GM23338 (cell line): Measurements from ENCODE around the gene NPAS3. TPM values are rescaled to one million over a fixed set of nuclear protein-coding genes. Genes with fewer than 3 reads are reported as not detected.

ENCODE experiments used
- ATAC-seq: fragments of 200-7000 bp; cut with Tn5 transposase; 3 replicates; pipeline ENCODE4 v1.9.1; 2020
- DNase-seq: peaks from one replicate; pipeline ENCODE4 v3.0.0-alpha.2; 2015; ENCODE audit warnings: low spot score
- H2AFZ ChIP-seq: fragments of 200-600 bp; sonication (generic); 2 replicates; pipeline ENCODE4 v1.8.0; 2016; ENCODE audit warnings: antibody characterized with exemption, mild to moderate bottlenecking, moderate library complexity
- H3F3A ChIP-seq: fragments of 200-600 bp; sonication (generic); replicated peaks from 2 replicates; pipeline ENCODE4 v1.8.0; 2017; ENCODE audit warnings: antibody characterized with exemption, mixed run types, low read depth
- H3K27ac ChIP-seq: fragments of 200-600 bp; sonication (generic); 2 replicates; pipeline ENCODE4 v1.6.1; 2016; ENCODE audit warnings: low read depth
- H3K27me3 ChIP-seq: fragments of 200-600 bp; sonication (generic); 2 replicates; pipeline ENCODE4 v1.8.0; 2016; ENCODE audit warnings: mild to moderate bottlenecking, mixed run types, moderate library complexity; ENCODE audit not compliant: insufficient read depth
- H3K36me3 ChIP-seq: fragments of 200-600 bp; sonication (generic); 2 replicates; pipeline ENCODE4 v1.8.0; 2016; ENCODE audit warnings: mild to moderate bottlenecking; ENCODE audit not compliant: insufficient read depth
- H3K4me1 ChIP-seq: fragments of 200-600 bp; sonication (generic); 2 replicates; pipeline ENCODE4 v1.8.0; 2016; ENCODE audit warnings: mild to moderate bottlenecking, moderate library complexity; ENCODE audit not compliant: insufficient read depth
- H3K4me2 ChIP-seq: fragments of 200-600 bp; sonication (generic); 2 replicates; pipeline ENCODE4 v1.7.1; 2017; ENCODE audit warnings: mixed run types
- H3K4me3 ChIP-seq: fragments of 200-600 bp; sonication (generic); 2 replicates; pipeline ENCODE4 v1.6.1; 2016; ENCODE audit warnings: mixed run types
- H3K79me2 ChIP-seq: fragments of 200-600 bp; sonication (generic); replicated peaks from 2 replicates; pipeline ENCODE4 v1.8.0; 2017; ENCODE audit warnings: mild to moderate bottlenecking; ENCODE audit not compliant: insufficient read depth
- H3K9me2 ChIP-seq: fragments of 200-600 bp; sonication (generic); 2 replicates; pipeline ENCODE4 v1.8.0; 2017; ENCODE audit not compliant: insufficient read depth
- H4K20me1 ChIP-seq: fragments of 200-600 bp; sonication (generic); replicated peaks from 2 replicates; pipeline ENCODE4 v1.8.0; 2017; ENCODE audit warnings: mild to moderate bottlenecking; ENCODE audit not compliant: insufficient read depth
- H3K27ac Mint-ChIP-seq: 2 replicates; pipeline ENCODE4 v1.8.0; 2020; ENCODE audit warnings: inconsistent platforms, mild to moderate bottlenecking, moderate library complexity, mixed read lengths
- H3K27me3 Mint-ChIP-seq: 3 replicates; pipeline ENCODE4 v1.8.0; 2022; ENCODE audit warnings: low read depth, mild to moderate bottlenecking, moderate library complexity, mixed read lengths, inconsistent platforms; ENCODE audit not compliant: insufficient read depth, poor library complexity
- H3K36me3 Mint-ChIP-seq: 3 replicates; pipeline ENCODE4 v1.8.0; 2021; ENCODE audit warnings: low read depth, mild to moderate bottlenecking, inconsistent platforms, moderate library complexity, mixed read lengths
- H3K4me1 Mint-ChIP-seq: 3 replicates; pipeline ENCODE4 v1.8.0; 2020; ENCODE audit warnings: mild to moderate bottlenecking, inconsistent platforms, mixed read lengths
- H3K4me3 Mint-ChIP-seq: 3 replicates; pipeline ENCODE4 v1.8.0; 2021; ENCODE audit warnings: moderate library complexity, mild to moderate bottlenecking, inconsistent platforms, mixed read lengths
- H3K9me3 Mint-ChIP-seq: 3 replicates; pipeline ENCODE4 v1.8.0; 2020; ENCODE audit warnings: moderate library complexity, mild to moderate bottlenecking, inconsistent platforms, mixed read lengths
- CTCF ChIP-seq, 2 experiments: fragments of 200-600 bp in 1 of 2; sonication (generic) in 1 of 2; conservative IDR thresholded peaks; 2 replicates each; pipeline versions ENCODE4 v1.5.1 to v1.6.1; 2016 to 2017; ENCODE audit warnings: antibody characterized with exemption in 2 of 2, low read depth in 2 of 2, mild to moderate bottlenecking in 2 of 2, moderate library complexity in 1 of 2
- EZH2phosphoT487 ChIP-seq: fragments of 200-600 bp; sonication (generic); IDR thresholded peaks from one replicate; pipeline ENCODE4 v1.8.1; 2018; ENCODE audit warnings: antibody characterized with exemption; ENCODE audit not compliant: unreplicated experiment
- JUNB ChIP-seq: IDR thresholded peaks from one replicate; pipeline ENCODE4 v1.6.1; 2016; ENCODE audit warnings: antibody characterized with exemption; ENCODE audit not compliant: unreplicated experiment
- NANOG ChIP-seq: IDR thresholded peaks from 2 replicates; pipeline ENCODE4 v1.6.1; 2016; ENCODE audit warnings: antibody characterized with exemption, borderline replicate concordance
- POLR2AphosphoS5 ChIP-seq: IDR thresholded peaks from 2 replicates; pipeline ENCODE4 v1.6.1; 2016; ENCODE audit warnings: antibody characterized with exemption, low read depth
- REST ChIP-seq: IDR thresholded peaks from one replicate; pipeline ENCODE4 v1.6.1; 2018; ENCODE audit warnings: antibody characterized with exemption; ENCODE audit not compliant: unreplicated experiment
- STAT1 ChIP-seq: IDR thresholded peaks from one replicate; pipeline ENCODE4 v1.6.1; 2016; ENCODE audit warnings: antibody characterized with exemption; ENCODE audit not compliant: unreplicated experiment
- ZNF114 ChIP-seq: fragments of 250-450 bp; sonication (Bioruptor Pico); IDR thresholded peaks from 2 replicates; pipeline ENCODE4 v1.5.0; 2020; ENCODE audit warnings: mild to moderate bottlenecking, moderate library complexity
- ZNF331 ChIP-seq: fragments of 250-450 bp; sonication (Bioruptor Pico); IDR thresholded peaks from 2 replicates; pipeline ENCODE4 v1.5.0; 2020; ENCODE audit warnings: low read depth, mild to moderate bottlenecking, moderate library complexity
- polyA plus RNA-seq: library from polyadenylated mRNA; unstranded; fragments of >200 nt; fragmentation: Nextera tagmentation; extraction: Ambion mirVana; gene quantifications from 2 replicates; pipeline ENCODE4 v1.2.1, GENCODE V29; 2016
- total RNA-seq: library from RNA; depleted of rRNA; stranded (reverse); fragments of >200 nt; shearing (Covaris generic); gene quantifications from 2 replicates; pipeline ENCODE4 v1.2.3, GENCODE V29; 2014

The NPAS3 gene
- total and polyA plus RNA-seq, 2 experiments from 2014 or later = 0.17 to 0.19 TPM

GRCh38 chr14:33720284-33720787 lies 781.7 kb downstream of the NPAS3 start (continued):
- TF ChIP-seq CTCF (conservative IDR thresholded peaks at IDR 0.05; ENCODE audit: low read depth in 2 of 2) = no peak
- TF ChIP-seq STAT1 = no peak
- no peak for TF ChIP-seq JUNB
- no peak for TF ChIP-seq REST
- no peak for TF ChIP-seq NANOG
- no peak for TF ChIP-seq EZH2phosphoT487

GRCh38 chr14:33726685-33727084 lies 788.0 kb downstream of the NPAS3 start:
- ATAC-seq (no peak), DNase-seq (no peak)
- no peaks in the 10 kb centered on the region for H3K27me3 ChIP-seq
- H4K20me1 ChIP-seq = no peaks in the 10 kb centered on the region
- Mint-ChIP-seq H3K27me3 (peaks cover 2% of the 10 kb centered on the region), H3K36me3 (no peaks in the 10 kb centered on the region), H3K27ac (no peak overlapping the region), H3K9me3 (no peaks in the 10 kb centered on the region), H3K4me3 (no peak overlapping the region), H3K4me1 (peaks cover 5% of the 10 kb centered on the region; the same call in 2 of the 3 replicates)
- H3K9me2 ChIP-seq = peaks cover 6% of the 10 kb centered on the region
- no peak overlapping the region for H3K27ac ChIP-seq
- H3K4me3 ChIP-seq = no peak overlapping the region
- H3F3A ChIP-seq = no peaks in the 10 kb centered on the region
- no peak overlapping the region for H3K4me2 ChIP-seq
- H3K36me3 ChIP-seq = no peaks in the 10 kb centered on the region
- H3K4me1 ChIP-seq = no peaks in the 10 kb centered on the region
- no peak overlapping the region for H2AFZ ChIP-seq
- no peaks in the 10 kb centered on the region for H3K79me2 ChIP-seq
- TF ChIP-seq POLR2AphosphoS5 (no peak), NANOG (no peak), JUNB (no peak), CTCF (conservative IDR thresholded peaks at IDR 0.05; ENCODE audit: low read depth in 2 of 2) (no peak), REST (no peak), ZNF114 (CRISPR knock-in tag) (no peak), EZH2phosphoT487 (no peak), ZNF331 (CRISPR knock-in tag) (no peak)
